Prostate gland (tissue), 2 donors: ENCODE data around the gene DGCR8. TPM values are rescaled to one million over a fixed set of nuclear protein-coding genes. Genes with fewer than 3 reads are reported as not detected.

ENCODE experiments used
- DNase-seq: peaks from one replicate; pipeline ENCODE4 v3.0.0-alpha.2; 2019; ENCODE audit warnings: low spot score
- H3K27ac ChIP-seq, 2 donors: fragments of 200-600 bp; sonication (generic); 2 replicates each; pipeline ENCODE4 v1.5.1; 2017 to 2019
- H3K27me3 ChIP-seq: fragments of 200-600 bp; sonication (generic); replicated peaks from 2 replicates; pipeline ENCODE4 v1.5.1; 2019; ENCODE audit not compliant: insufficient read depth
- H3K36me3 ChIP-seq, 2 donors: fragments of 200-600 bp; sonication (generic); 1 replicate in 1 of 2; 2 replicates in 1 of 2; pipeline versions ENCODE4 v1.5.1 to v1.8.1; 2017 to 2019
- H3K4me1 ChIP-seq: fragments of 200-600 bp; sonication (generic); replicated peaks from 2 replicates; pipeline ENCODE4 v1.5.1; 2019
- H3K4me3 ChIP-seq, 2 donors: fragments of 200-600 bp; sonication (generic); 2 replicates each; pipeline ENCODE4 v1.5.1; 2017 to 2019
- H3K9me3 ChIP-seq: fragments of 200-600 bp; sonication (generic); 2 replicates; pipeline ENCODE4 v1.5.1; 2017
- CTCF ChIP-seq, 4 experiments: fragments of 200-600 bp in 2 of 4; fragments of 450-650 bp in 2 of 4; sonication (generic) in 2 of 4; IDR thresholded peaks; 1 replicate in 3 of 4; 2 replicates in 1 of 4; pipeline ENCODE4 v1.5.1; 2016 to 2019; ENCODE audit warnings: antibody characterized with exemption in 4 of 4, mild to moderate bottlenecking in 2 of 4, moderate library complexity in 2 of 4
- POLR2A ChIP-seq: fragments of 450-650 bp; IDR thresholded peaks from one replicate; pipeline ENCODE4 v1.6.1; 2016; ENCODE audit warnings: antibody characterized with exemption, mild to moderate bottlenecking
- POLR2AphosphoS5 ChIP-seq: sonication (generic); formaldehyde crosslinking; IDR thresholded peaks from one replicate; pipeline ENCODE4 v1.6.1; 2017; ENCODE audit warnings: antibody characterized with exemption
- WGBS: methylation state at CpG from one replicate; pipeline ENCODE4 v1.1.5; 2018; 5-methylcytosine and 5-hydroxymethylcytosine counted together
- intact Hi-C: fragments of 100-400 bp; cut with DNase I; formaldehyde crosslinking; loops from one replicate; pipeline ENCODE4 v1.14.2; 2022
- total RNA-seq, 2 donors: library from RNA; depleted of rRNA; stranded (reverse); fragments of >200 nt; gene quantifications; one replicate each; pipeline ENCODE4 v1.1.0, GENCODE V29; 2016

Gene DGCR8
- total RNA-seq, 2 donors from 2014 or later: 20.9 to 47.6 TPM

DNA sequence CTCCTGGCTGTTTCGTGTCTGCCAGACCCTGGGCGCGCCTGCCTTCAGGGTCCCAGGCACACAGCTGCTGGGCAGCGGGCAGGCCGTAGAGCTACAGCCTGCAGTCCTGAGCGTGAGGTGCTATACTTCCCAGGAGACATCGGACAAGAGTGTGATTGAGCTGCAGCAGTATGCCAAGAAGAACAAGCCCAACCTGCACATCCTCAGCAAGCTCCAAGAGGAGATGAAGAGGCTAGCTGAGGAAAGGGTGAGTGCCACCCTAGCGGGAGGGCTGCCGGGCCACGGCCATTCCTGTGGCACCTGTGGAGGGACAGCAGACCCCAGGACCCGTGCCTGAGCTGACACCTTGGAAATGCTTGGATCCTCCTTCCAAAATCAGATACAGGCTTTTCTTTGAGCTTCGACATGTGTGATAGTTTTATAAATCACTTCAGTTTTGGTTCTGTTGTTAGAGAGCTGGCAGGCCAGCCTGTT, 28.8 kb downstream of the DGCR8 start:
- Histone ChIP-seq H3K27me3 (no peaks in the 10 kb centered on the region), H3K4me1 (no peaks in the 10 kb centered on the region), H3K36me3 (peaks cover 14 to 30% of the 10 kb centered on the region in 2 donors), H3K27ac (no peak overlapping the region), H3K9me3 (no peaks in the 10 kb centered on the region), H3K4me3 (no peak overlapping the region)
- no peak for DNase-seq
- WGBS: 81% methylated on average over 11 of the region's 12 CpGs
- TF ChIP-seq CTCF (IDR thresholded peaks at IDR 0.05): no peak
- TF ChIP-seq POLR2AphosphoS5: no peak
- TF ChIP-seq POLR2A: no peak
- intact Hi-C loops: no loop called here

DNA sequence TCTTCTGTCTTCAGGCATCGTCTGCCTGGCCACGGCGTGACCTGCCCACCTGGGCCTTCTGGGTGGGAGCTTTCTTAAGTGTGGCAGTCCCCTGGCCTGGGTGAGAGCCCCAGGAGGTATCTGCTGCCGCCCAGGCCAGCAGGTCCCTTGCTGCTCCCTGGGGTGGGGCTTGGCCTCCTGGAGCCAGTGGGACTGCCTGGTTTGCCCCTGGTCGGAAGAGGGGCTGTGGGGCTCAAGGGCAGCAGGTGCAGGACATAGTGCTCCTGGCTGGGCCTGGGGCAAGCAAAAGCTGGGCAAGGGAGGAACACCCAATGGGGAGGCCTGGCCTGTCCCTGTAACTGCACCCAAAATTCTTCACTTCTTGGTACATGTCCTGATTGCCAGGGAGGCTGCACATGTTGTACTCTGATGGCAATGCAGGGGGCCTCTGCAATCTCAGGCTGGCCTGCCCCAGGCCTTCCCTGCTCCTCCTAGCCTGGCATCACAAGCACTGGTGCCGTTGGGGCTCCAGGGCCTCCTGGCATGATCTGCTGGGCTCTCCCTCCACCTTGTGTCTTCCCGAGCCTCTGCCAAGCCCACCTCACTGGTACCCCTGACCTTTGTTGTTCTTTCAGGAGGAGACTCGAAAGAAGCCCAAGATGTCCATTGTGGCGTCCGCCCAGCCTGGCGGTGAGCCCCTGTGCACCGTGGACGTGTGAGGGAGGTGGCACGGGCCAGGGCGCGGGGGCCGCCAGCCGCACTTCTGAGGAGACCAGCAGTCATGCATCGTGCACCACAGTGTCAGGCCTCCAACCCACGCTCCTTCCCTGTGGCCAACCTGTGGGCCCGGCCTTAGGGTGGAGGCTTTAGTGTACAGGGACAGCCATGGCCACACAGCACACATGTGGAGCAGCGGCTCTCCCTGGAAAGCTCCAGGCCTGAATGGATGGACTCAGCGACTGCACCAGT, 29.6 kb downstream of the DGCR8 start:
- Histone ChIP-seq H3K27ac (no peak overlapping the region), H3K27me3 (no peaks in the 10 kb centered on the region), H3K9me3 (no peaks in the 10 kb centered on the region), H3K36me3 (peaks cover 14 to 35% of the 10 kb centered on the region in 2 donors), H3K4me1 (no peaks in the 10 kb centered on the region), H3K4me3 (no peak overlapping the region)
- no peak for DNase-seq
- 84% methylated on average over 23 of the region's 23 CpGs for WGBS
- TF ChIP-seq CTCF (IDR thresholded peaks at IDR 0.05) (no peak), POLR2AphosphoS5 (no peak)
- intact Hi-C loops: no loop called here

DNA sequence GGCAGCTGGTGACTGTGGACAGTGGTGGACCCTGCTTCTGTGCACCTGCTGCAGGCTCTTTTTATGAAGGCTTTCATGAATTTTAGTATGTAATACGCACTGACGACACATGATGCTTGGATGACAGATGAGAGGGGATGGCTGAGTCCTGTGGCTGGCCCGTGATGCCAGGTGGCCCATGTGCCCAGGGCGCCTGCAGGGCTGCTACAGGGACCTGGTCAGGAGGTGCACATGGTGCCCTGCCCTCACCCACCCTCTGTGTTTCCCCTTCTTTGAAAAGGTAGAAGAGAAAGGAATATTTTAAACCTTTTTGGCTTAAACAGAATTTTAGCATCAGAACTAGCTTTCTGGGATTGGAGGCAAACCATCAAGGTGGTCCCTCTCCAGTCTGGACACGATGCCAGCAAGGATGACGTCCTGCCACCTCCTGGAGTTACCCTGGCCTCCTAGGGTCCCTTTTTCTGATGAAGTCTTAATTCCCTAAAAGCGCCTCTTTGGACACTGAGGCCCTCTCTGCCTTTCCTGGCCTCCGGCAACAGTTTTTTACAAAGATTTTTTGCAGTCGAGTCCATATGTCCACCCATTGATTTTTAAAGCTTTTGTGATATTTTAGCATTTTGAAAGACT, 30.4 kb downstream of the DGCR8 start:
- DNase-seq: no peak
- Histone ChIP-seq H3K27me3 (no peaks in the 10 kb centered on the region), H3K36me3 (peaks cover 14 to 43% of the 10 kb centered on the region in 2 donors), H3K4me3 (no peak overlapping the region), H3K9me3 (no peaks in the 10 kb centered on the region), H3K4me1 (no peaks in the 10 kb centered on the region), H3K27ac (no peak overlapping the region)
- intact Hi-C loops: no loop called here
- no peak for TF ChIP-seq POLR2A
- no peak for TF ChIP-seq POLR2AphosphoS5
- no peak for TF ChIP-seq CTCF (IDR thresholded peaks at IDR 0.05)
- WGBS: 81% methylated on average over 9 of the region's 9 CpGs

DNA sequence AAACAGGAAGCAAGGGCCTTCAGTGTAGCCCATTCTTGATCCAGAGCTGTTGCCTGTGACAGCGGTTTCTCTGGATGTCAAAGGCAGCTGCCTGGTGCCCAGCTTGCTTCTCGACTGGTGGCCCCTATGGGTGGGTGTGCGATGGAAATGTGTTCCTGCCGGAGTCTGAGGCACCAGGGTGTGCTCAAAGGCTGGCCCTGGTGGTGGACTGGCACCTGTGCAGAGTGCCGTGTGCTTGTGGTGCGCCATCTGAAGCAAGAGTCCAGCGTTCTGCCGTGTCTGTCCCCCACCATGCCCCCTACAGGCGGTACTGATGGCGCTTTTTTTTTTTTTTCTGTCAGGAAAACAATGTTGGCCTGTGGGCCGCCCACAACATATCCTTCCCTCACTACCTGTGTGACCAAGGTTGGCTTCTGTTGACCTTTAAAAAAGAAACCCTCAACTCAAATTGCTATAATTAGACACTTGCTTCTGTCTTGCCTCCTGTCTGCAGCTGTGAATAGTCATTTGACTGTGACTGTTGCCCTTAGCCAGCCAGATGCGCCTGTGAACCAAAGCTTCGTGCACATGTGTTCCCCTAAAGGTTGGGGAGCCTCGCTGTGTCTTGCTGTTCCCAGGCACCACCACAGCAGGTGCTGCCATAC, 31.1 kb downstream of the DGCR8 start:
- H3K4me3 ChIP-seq: no peak overlapping the region
- H3K27me3 ChIP-seq: no peaks in the 10 kb centered on the region
- no peaks in the 10 kb centered on the region for H3K9me3 ChIP-seq
- no peak overlapping the region for H3K27ac ChIP-seq
- peaks cover 3% of the 10 kb centered on the region for H3K4me1 ChIP-seq
- WGBS: 58% methylated on average over 14 of the region's 14 CpGs
- H3K36me3 ChIP-seq: peaks cover 14 to 44% of the 10 kb centered on the region in 2 donors
- intact Hi-C loops: no loop called here
- DNase-seq: no peak
- peak in 1 of 4 experiments; percentile 16 for TF ChIP-seq CTCF (IDR thresholded peaks at IDR 0.05)
- no peak for TF ChIP-seq POLR2AphosphoS5
